HepG2 (cell line): ENCODE measurements around the gene RELB. TPM values are rescaled to one million over a fixed set of nuclear protein-coding genes. Genes with fewer than 3 reads are reported as not detected.

Experiments
- ATAC-seq: fragments of 200-7000 bp; cut with Tn5 transposase; 3 replicates; pipeline ENCODE4 v1.9.1; 2020; ENCODE audit warnings: mild to moderate bottlenecking, moderate library complexity
- BruUV-seq: library from RNA; stranded (reverse); fragments of 400-500 nt; replicated peaks from 2 replicates; lab custom pipeline; 2021; lab: Mats Ljungman, UMichigan
- CTCF ChIA-PET: fragments of 300-600 bp; formaldehyde crosslinking; extraction: SDS; loops from one replicate; lab custom pipeline; 2021; ENCODE audit warnings: low total read pairs, inconsistent platforms, low intra/inter-chr PET ratio; lab: Yijun Ruan, JAX
- POLR2A ChIA-PET: fragments of 350-600 bp; sonication (Branson Sonifier 250); formaldehyde crosslinking; loops from one replicate; lab custom pipeline; 2020; ENCODE audit warnings: antibody characterized with exemption, inconsistent platforms; lab: Yijun Ruan, JAX
- DNase-seq: peaks from one replicate; pipeline ENCODE4 v3.0.0-alpha.2; 2015; ENCODE audit warnings: low spot score
- FAIRE-seq: peaks from 3 replicates; lab custom pipeline; 2011; peaks lifted over from hg19 to GRCh38; lab: Jason Lieb, UNC
- H2AFZ ChIP-seq: one replicate; pipeline ENCODE4 v1.6.1; 2011; ENCODE audit warnings: low read length, inconsistent platforms
- H3K27ac ChIP-seq: fragments of 300-600 bp; 3 replicates; pipeline ENCODE4 v1.8.0; 2011; ENCODE audit warnings: mixed run types, mild to moderate bottlenecking, mixed read lengths, low read length, inconsistent platforms; ENCODE audit not compliant: insufficient read depth; ENCODE audit errors: extremely low read length
- H3K27me3 ChIP-seq, 2 experiments: fragments of 200-600 bp in 1 of 2; 2 replicates in 1 of 2; 3 replicates in 1 of 2; pipeline versions ENCODE4 v1.6.0 to v1.8.0; 2011; ENCODE audit warnings: low read length in 2 of 2, mild to moderate bottlenecking in 2 of 2, moderate library complexity in 2 of 2, inconsistent platforms in 1 of 2; ENCODE audit not compliant: insufficient read depth in 2 of 2, control insufficient read depth in 1 of 2
- H3K36me3 ChIP-seq, 2 experiments: fragments of 200-600 bp in 1 of 2; replicated peaks in 1 of 2; 2 replicates in 1 of 2; 3 replicates in 1 of 2; pipeline versions ENCODE4 v1.5.1 to v1.8.0; 2011; ENCODE audit warnings: low read length in 2 of 2, inconsistent platforms in 1 of 2; ENCODE audit not compliant: insufficient read depth in 2 of 2, control insufficient read depth in 1 of 2
- H3K4me1 ChIP-seq: 2 replicates; pipeline ENCODE4 v1.5.1; 2012; ENCODE audit warnings: low read length, inconsistent platforms; ENCODE audit not compliant: insufficient read depth
- H3K4me2 ChIP-seq: 2 replicates; pipeline ENCODE4 v1.6.0; 2011; ENCODE audit warnings: low read depth, low read length, inconsistent platforms
- H3K4me3 ChIP-seq, 3 experiments: fragments of 200-600 bp in 1 of 3; sonication (generic), shearing (Covaris generic) in 1 of 3; replicated peaks in 1 of 3; 2 replicates each; pipeline ENCODE4 v1.5.1; 2011 to 2016; ENCODE audit warnings: low read length in 3 of 3, inconsistent platforms in 2 of 3, low read depth in 2 of 3, mild to moderate bottlenecking in 2 of 3, control low read depth in 1 of 3, mixed read lengths in 1 of 3; ENCODE audit not compliant: insufficient read depth in 1 of 3
- H3K79me2 ChIP-seq: one replicate; pipeline ENCODE4 v1.6.1; 2011; ENCODE audit warnings: low read length, inconsistent platforms; ENCODE audit not compliant: insufficient read depth
- H3K9ac ChIP-seq: 2 replicates; pipeline ENCODE4 v1.6.0; 2011; ENCODE audit warnings: mild to moderate bottlenecking, low read depth, low read length, inconsistent platforms; ENCODE audit not compliant: insufficient read depth
- H3K9me3 ChIP-seq: 2 replicates; pipeline ENCODE4 v1.5.1; 2012; ENCODE audit warnings: mild to moderate bottlenecking, low read length
- H4K20me1 ChIP-seq: 2 replicates; pipeline ENCODE4 v1.6.0; 2011; ENCODE audit warnings: inconsistent platforms, mild to moderate bottlenecking, low read length, moderate library complexity; ENCODE audit not compliant: insufficient read depth
- E2F1 ChIP-seq: sonication (generic); formaldehyde crosslinking; IDR thresholded peaks from 2 replicates; pipeline ENCODE4 v1.5.0; 2020; ENCODE audit warnings: missing genetic modification reagents
- ELK4 ChIP-seq: sonication (generic); formaldehyde crosslinking; IDR thresholded peaks from 2 replicates; pipeline ENCODE4 v1.9.0; 2021; ENCODE audit warnings: missing genetic modification reagents, borderline replicate concordance
- FOXK2 ChIP-seq: fragments of 450-650 bp; IDR thresholded peaks from 2 replicates; pipeline ENCODE4 v1.6.1; 2016
- HMGA1 ChIP-seq: sonication (generic); formaldehyde crosslinking; conservative IDR thresholded peaks from 2 replicates; pipeline ENCODE4 v1.4.0; 2020; ENCODE audit warnings: missing genetic modification reagents
- KLF16 ChIP-seq, 2 experiments: sonication (generic) in 1 of 2; formaldehyde crosslinking in 1 of 2; IDR thresholded peaks; 2 replicates each; pipeline versions ENCODE4 v1.6.1 to v1.8.0; 2016 to 2023; ENCODE audit warnings: missing genetic modification reagents in 2 of 2, missing compliant biosample characterization in 1 of 2
- RFXANK ChIP-seq: IDR thresholded peaks from 2 replicates; pipeline ENCODE4 v1.6.1; 2016
- ZBTB38 ChIP-seq: sonication (generic); formaldehyde crosslinking; IDR thresholded peaks from 2 replicates; pipeline ENCODE4 v1.5.1; 2020; ENCODE audit warnings: mild to moderate bottlenecking, missing genetic modification reagents
- ZNF383 ChIP-seq: sonication (generic); formaldehyde crosslinking; IDR thresholded peaks from 2 replicates; pipeline ENCODE4 v1.4.0; 2020; ENCODE audit warnings: missing genetic modification reagents, mild to moderate bottlenecking, borderline replicate concordance
- ZNF577 ChIP-seq: sonication (generic); formaldehyde crosslinking; IDR thresholded peaks from 2 replicates; pipeline ENCODE4 v1.4.0; 2020; ENCODE audit warnings: mild to moderate bottlenecking, low read depth, missing genetic modification reagents, borderline replicate concordance
- ZNF687 ChIP-seq: sonication (generic); formaldehyde crosslinking; IDR thresholded peaks from 2 replicates; pipeline ENCODE4 v1.5.1; 2020; ENCODE audit warnings: mild to moderate bottlenecking, missing genetic modification reagents, moderate library complexity
- WGBS: methylation state at CpG from one replicate; pipeline ENCODE4 v1.1.6; 2017; ENCODE audit warnings: low lambda C conversion rate; 5-methylcytosine and 5-hydroxymethylcytosine counted together
- in situ Hi-C: cut with HindIII; loops from 2 replicates; pipeline ENCODE4 v1.10.0; 2017; ENCODE audit warnings: low pct_unique_long_range_greater_than_20kb; ENCODE audit not compliant: extremely low pct_ligation_motif_present
- intact Hi-C: fragments of 100-400 bp; cut with micrococcal nuclease; formaldehyde crosslinking; loops from one replicate; pipeline ENCODE4 v1.10.0; 2022; ENCODE audit not compliant: unreplicated experiment
- polyA plus RNA-seq, 8 experiments: library from polyadenylated mRNA; depleted of rRNA in 3 of 8; stranded (reverse) in 7 of 8; unstranded in 1 of 8; fragments of >200 nt; fragmentation: Illumina TruSeq in 4 of 8; extraction: Trizol in 4 of 8; gene quantifications; 2 replicates each; pipeline versions ENCODE4 v1.2.1 to v1.2.3, GENCODE V29; 2011 to 2016; ENCODE audit warnings: low read depth in 4 of 8, missing spikeins in 1 of 8, mixed read lengths in 1 of 8; ENCODE audit not compliant: insufficient read depth in 1 of 8
- total RNA-seq, 5 experiments: library from RNA; depleted of rRNA; stranded (reverse); fragments of >200 nt; fragmentation: Illumina TruSeq; extraction: Trizol; gene quantifications; 2 replicates each; pipeline ENCODE4 v1.2.3, GENCODE V29; 2016; ENCODE audit warnings: low read depth in 1 of 5

The RELB gene
- total and polyA plus RNA-seq, 2 of the 13 experiments (the other 11 are each of a cell fraction or from before 2014, with no cell fraction given): 1.9 to 3.5 TPM

- no peak overlapping the region for H3K27ac ChIP-seq
- H2AFZ ChIP-seq: no peak overlapping the region
- TF ChIP-seq KLF16 (CRISPR knock-in tag; IDR thresholded peaks at IDR 0.05) (no peak), FOXK2 (no peak), ZNF577 (no peak), RFXANK (CRISPR knock-in tag) (no peak)
- H3K4me2 ChIP-seq: no peak overlapping the region
- POLR2A ChIA-PET: no interaction called here
- CTCF ChIA-PET: no interaction called here
- H4K20me1 ChIP-seq: no peaks in the 10 kb centered on the region
- DNase-seq (no peak), FAIRE-seq (no peak), ATAC-seq (no peak)
- intact Hi-C loops (no loop called here), in situ Hi-C loops (no loop called here)
- no peaks in the 10 kb centered on the region for H3K27me3 ChIP-seq
- no peaks in the 10 kb centered on the region for H3K79me2 ChIP-seq
- no peak overlapping the region for H3K4me3 ChIP-seq
- H3K4me1 ChIP-seq: peaks cover 18% of the 10 kb centered on the region
- no peak overlapping the region for H3K9ac ChIP-seq
- 83% methylated on average over 2 of the region's 13 CpGs for WGBS
- H3K9me3 ChIP-seq: no peaks in the 10 kb centered on the region
- BruUV-seq: no TSS peak
- H3K36me3 ChIP-seq: peaks cover 33 to 64% of the 10 kb centered on the region in 2 experiments
Measured at GRCh38 chr19:44972802-44973201, 28.5 kb upstream of the RELB start.

GRCh38 chr19:44973982-44974735 lies 27.1 kb upstream of the RELB start:
- H3K4me2 ChIP-seq: no peak overlapping the region
- peaks cover 37 to 61% of the 10 kb centered on the region in 2 experiments for H3K36me3 ChIP-seq
- BruUV-seq: no TSS peak
- intact Hi-C loops: no loop called here
- 96% methylated on average over 20 of the region's 21 CpGs for WGBS
- FAIRE-seq (no peak), DNase-seq (no peak), ATAC-seq (peak; percentile 45)
- no peak for TF ChIP-seq HMGA1 (CRISPR knock-in tag)
- TF ChIP-seq ZBTB38 (CRISPR knock-in tag): peak; percentile 67; the same call in 1 of the 2 replicates
- no peak for TF ChIP-seq ZNF383 (CRISPR knock-in tag)
- TF ChIP-seq ELK4 (CRISPR knock-in tag): no peak
- TF ChIP-seq ZNF687 (CRISPR knock-in tag): peak; percentile 60
- TF ChIP-seq E2F1 (CRISPR knock-in tag): no peak
- no peaks in the 10 kb centered on the region for H4K20me1 ChIP-seq
- peak overlapping the region; percentile 44 for H3K27ac ChIP-seq
- H3K9me3 ChIP-seq: no peaks in the 10 kb centered on the region
- H3K4me3 ChIP-seq: no peak overlapping the region
- no peaks in the 10 kb centered on the region for H3K27me3 ChIP-seq
- in situ Hi-C loops: no loop called here
- POLR2A ChIA-PET: interaction anchor here (1.2 kb wide), 1 partner anchor 68 kb away, joined by 3 read pairs; the partner anchor contains the start of gene APOE
- peaks cover 18% of the 10 kb centered on the region for H3K4me1 ChIP-seq
- H3K9ac ChIP-seq: no peak overlapping the region
- H2AFZ ChIP-seq: no peak overlapping the region
- CTCF ChIA-PET: no interaction called here
- H3K79me2 ChIP-seq: no peaks in the 10 kb centered on the region
